ENCODE results near the gene SPRR1B. TPM values are rescaled to one million over a fixed set of nuclear protein-coding genes. Genes with fewer than 3 reads are reported as not detected.
"Not testable (repeated sequence)": the region's sequence is repeated elsewhere in the genome, so short reads cannot be mapped to it uniquely, and the experiment has no call there.

SPRR1B gene
- total RNA-seq, 1 donor from 2014 or later: not detected

- FAIRE-seq (no peak), DNase-seq (ENCODE audit: low spot score in 2 of 2) (peak in 1 of 2 donors; percentile 13)
Observed at GRCh38 chr1:153032677-153033308, 1.8 kb downstream of the SPRR1B start.

GRCh38 chr1:153035211-153035610, 4.2 kb downstream of the SPRR1B start:
- no peak for FAIRE-seq

GRCh38 chr1:153040950-153041631, 10.1 kb downstream of the SPRR1B start, which contains the start of gene SPRR2D:
TSS of gene SPRR2D (minus strand) at chr1:153041120. CDS start at chr1:153040346, 774 bp downstream.
- no peak for FAIRE-seq
- no peak for DNase-seq (ENCODE audit: low spot score in 2 of 2)

More at GRCh38 chr1:153035211-153035610, 4.2 kb downstream of the SPRR1B start:
- no peak for DNase-seq (ENCODE audit: low spot score in 2 of 2)

GRCh38 chr1:153049211-153049610, 18.2 kb downstream of the SPRR1B start:
- FAIRE-seq (no peak), DNase-seq (ENCODE audit: low spot score in 2 of 2) (no peak)

- DNase-seq (ENCODE audit: low spot score in 2 of 2); FAIRE-seq: not testable (repeated sequence)
Observed at GRCh38 chr1:153056111-153056510, 25.1 kb downstream of the SPRR1B start.

GRCh38 chr1:153057375-153057774, 26.4 kb downstream of the SPRR1B start, which contains the start of gene SPRR2A:
TSS of gene SPRR2A (minus strand) at chr1:153057512. CDS start at chr1:153056735, 777 bp downstream.
- DNase-seq (ENCODE audit: low spot score in 2 of 2): no peak
- no peak for FAIRE-seq

- DNase-seq (ENCODE audit: low spot score in 2 of 2) (no peak), FAIRE-seq (no peak)
Observed at GRCh38 chr1:153058154-153058553, 27.2 kb downstream of the SPRR1B start.

GRCh38 chr1:153058826-153059784, 28.1 kb downstream of the SPRR1B start:
- DNase-seq (ENCODE audit: low spot score in 2 of 2) (no peak), FAIRE-seq (no peak)

GRCh38 chr1:153070243-153070642, 39.2 kb downstream of the SPRR1B start:
- DNase-seq (ENCODE audit: low spot score in 2 of 2) (no peak), FAIRE-seq (no peak)

GRCh38 chr1:153071511-153071910, 40.5 kb downstream of the SPRR1B start, which contains the start of gene SPRR2B:
TSS of gene SPRR2B (minus strand) at chr1:153071611. CDS start at chr1:153070839, 772 bp downstream.
- DNase-seq (ENCODE audit: low spot score in 2 of 2): no peak
- FAIRE-seq: no peak

GRCh38 chr1:153072806-153073726, 42.1 kb downstream of the SPRR1B start:
- no peak for FAIRE-seq
- DNase-seq (ENCODE audit: low spot score in 2 of 2): no peak

GRCh38 chr1:153081736-153082135, 50.7 kb downstream of the SPRR1B start:
- DNase-seq (ENCODE audit: low spot score in 2 of 2) (no peak), FAIRE-seq (no peak)

Small RNAs within 50 kb of the gene (small RNA-seq; reads per million reads assigned to genes)
- gene AL356867.1 (not detected), gene RF00322 (not detected), gene SPRR1A (not detected)

Other genes with a start within 250 kb of the SPRR1B start
- not detected for gene LCE1E, start 244.9 kb upstream of the SPRR1B start, total RNA-seq
- not detected for gene LCE1D, start 234.5 kb upstream of the SPRR1B start, total RNA-seq
- gene LCE1C, start 224.6 kb upstream of the SPRR1B start, total RNA-seq: not detected
- gene LCE1B, start 219.2 kb upstream of the SPRR1B start, total RNA-seq: not detected
- gene LCE1A, start 203.7 kb upstream of the SPRR1B start, total RNA-seq: not detected
- gene LCE6A, start 188.3 kb upstream of the SPRR1B start, total RNA-seq: not detected
- gene LCE7A, start 171.2 kb upstream of the SPRR1B start, total RNA-seq: not detected
- gene SMCP, start 152.9 kb upstream of the SPRR1B start, total RNA-seq: not detected
- gene IVL, start 122.7 kb upstream of the SPRR1B start, total RNA-seq: not detected
- gene SPRR5, start 84.0 kb upstream of the SPRR1B start, total RNA-seq: not detected
- gene SPRR4, start 60.6 kb upstream of the SPRR1B start, total RNA-seq: not detected
- not detected for gene SPRR1A, start 47.1 kb upstream of the SPRR1B start, total RNA-seq
- gene SPRR3, start 29.5 kb upstream of the SPRR1B start, total RNA-seq: not detected
- not detected for gene SPRR2D, start 9.9 kb downstream of the SPRR1B start, total RNA-seq
- gene SPRR2A, start 26.3 kb downstream of the SPRR1B start, total RNA-seq: not detected
- not detected for gene SPRR2B, start 40.4 kb downstream of the SPRR1B start, total RNA-seq
- not detected for gene SPRR2E, start 63.3 kb downstream of the SPRR1B start, total RNA-seq
- gene SPRR2F, start 82.3 kb downstream of the SPRR1B start, total RNA-seq: not detected
- not detected for gene SPRR2G, start 119.7 kb downstream of the SPRR1B start, total RNA-seq
- gene LELP1, start 172.2 kb downstream of the SPRR1B start, total RNA-seq: not detected
- gene PRR9, start 186.4 kb downstream of the SPRR1B start, total RNA-seq: not detected
- not detected for gene LORICRIN, start 228.5 kb downstream of the SPRR1B start, total RNA-seq